Thyroid gland (tissue), 4 donors: ENCODE results near the gene PPP2R2B. TPM values are rescaled to one million over a fixed set of nuclear protein-coding genes. Genes with fewer than 3 reads are reported as not detected.

Experiments
- DNase-seq, 2 donors: peaks; one replicate each; pipeline ENCODE4 v3.0.0-alpha.2; 2019
- H3K27ac ChIP-seq, 3 donors: fragments of 200-600 bp; sonication (generic); 1 replicate in 2 of 3; 2 replicates in 1 of 3; pipeline ENCODE4 v1.5.1; 2016 to 2019; ENCODE audit warnings: mild to moderate bottlenecking in 1 of 3, moderate library complexity in 1 of 3
- H3K27me3 ChIP-seq: fragments of 200-600 bp; sonication (generic); one replicate; pipeline ENCODE4 v1.5.1; 2019
- H3K36me3 ChIP-seq, 2 donors: fragments of 200-600 bp; sonication (generic); one replicate each; pipeline ENCODE4 v1.5.1; 2016 to 2019
- H3K4me1 ChIP-seq, 2 donors: fragments of 200-600 bp; sonication (generic); one replicate each; pipeline ENCODE4 v1.5.1; 2017 to 2019
- H3K4me3 ChIP-seq, 3 donors: fragments of 200-600 bp; sonication (generic); replicated peaks in 1 of 3; 1 replicate in 2 of 3; 2 replicates in 1 of 3; pipeline ENCODE4 v1.5.1; 2016; ENCODE audit warnings: mild to moderate bottlenecking in 1 of 3
- H3K9me3 ChIP-seq: fragments of 200-600 bp; sonication (generic); one replicate; pipeline ENCODE4 v1.5.1; 2017
- POLR2A ChIP-seq, 2 donors: fragments of 450-650 bp; IDR thresholded peaks; one replicate each; pipeline ENCODE4 v1.6.1; 2017; ENCODE audit warnings: antibody characterized with exemption in 2 of 2, mild to moderate bottlenecking in 2 of 2, moderate library complexity in 1 of 2
- WGBS, 2 donors: methylation state at CpG; one replicate each; pipeline ENCODE4 v1.1.5; 2017; 5-methylcytosine and 5-hydroxymethylcytosine counted together
- intact Hi-C: fragments of 100-400 bp; cut with DNase I; formaldehyde crosslinking; loops from one replicate; pipeline ENCODE4 v1.15.1; 2023
- total RNA-seq, 4 donors: library from RNA; depleted of rRNA; stranded (reverse); fragments of >200 nt; gene quantifications; one replicate each; pipeline ENCODE4 v1.2.3, GENCODE V29; 2016
- TF ChIP-seq, protein P1 (sequence below), 6 experiments: fragments of 200-600 bp in 3 of 6; fragments of 450-650 bp in 3 of 6; sonication (generic) in 3 of 6; IDR thresholded peaks; one replicate each; pipeline ENCODE4 v1.5.1; 2016 to 2019; ENCODE audit warnings: antibody characterized with exemption in 6 of 6, mild to moderate bottlenecking in 2 of 6, inconsistent platforms in 1 of 6, moderate library complexity in 1 of 6

The PPP2R2B gene
- total RNA-seq, 4 donors from 2014 or later, result 1.1 to 5.0 (median 2.9) TPM

DNA sequence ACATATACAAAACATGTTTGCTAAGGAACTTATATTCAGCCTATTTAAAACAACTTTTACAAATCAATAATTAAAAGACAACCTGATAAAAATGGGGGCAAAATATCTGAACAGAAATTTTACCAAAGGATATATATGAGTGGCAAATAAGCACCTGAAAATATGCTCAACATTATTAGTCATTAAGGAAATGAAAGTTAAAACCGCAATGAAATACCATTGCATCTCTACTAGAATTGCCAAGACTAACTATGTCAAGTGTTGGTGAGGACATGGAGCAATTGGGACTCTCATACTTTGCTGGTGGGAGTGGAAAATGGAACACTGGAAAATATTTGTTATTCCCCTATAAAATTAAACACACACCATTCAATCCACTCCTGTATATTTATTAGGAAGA is 26.3 kb upstream of the PPP2R2B start:
- WGBS, 2 donors, result 93 to 96% methylated on average over 1 of the region's 1 CpG
- TF ChIP-seq, protein P1, sequence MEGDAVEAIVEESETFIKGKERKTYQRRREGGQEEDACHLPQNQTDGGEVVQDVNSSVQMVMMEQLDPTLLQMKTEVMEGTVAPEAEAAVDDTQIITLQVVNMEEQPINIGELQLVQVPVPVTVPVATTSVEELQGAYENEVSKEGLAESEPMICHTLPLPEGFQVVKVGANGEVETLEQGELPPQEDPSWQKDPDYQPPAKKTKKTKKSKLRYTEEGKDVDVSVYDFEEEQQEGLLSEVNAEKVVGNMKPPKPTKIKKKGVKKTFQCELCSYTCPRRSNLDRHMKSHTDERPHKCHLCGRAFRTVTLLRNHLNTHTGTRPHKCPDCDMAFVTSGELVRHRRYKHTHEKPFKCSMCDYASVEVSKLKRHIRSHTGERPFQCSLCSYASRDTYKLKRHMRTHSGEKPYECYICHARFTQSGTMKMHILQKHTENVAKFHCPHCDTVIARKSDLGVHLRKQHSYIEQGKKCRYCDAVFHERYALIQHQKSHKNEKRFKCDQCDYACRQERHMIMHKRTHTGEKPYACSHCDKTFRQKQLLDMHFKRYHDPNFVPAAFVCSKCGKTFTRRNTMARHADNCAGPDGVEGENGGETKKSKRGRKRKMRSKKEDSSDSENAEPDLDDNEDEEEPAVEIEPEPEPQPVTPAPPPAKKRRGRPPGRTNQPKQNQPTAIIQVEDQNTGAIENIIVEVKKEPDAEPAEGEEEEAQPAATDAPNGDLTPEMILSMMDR (IDR thresholded peaks at IDR 0.05), result no peak
- TF ChIP-seq POLR2A (IDR thresholded peaks at IDR 0.05), result no peak
- intact Hi-C loops, result no loop called here
- Histone ChIP-seq H3K27ac (no peak overlapping the region), H3K36me3 (no peaks in the 10 kb centered on the region), H3K4me1 (no peaks in the 10 kb centered on the region), H3K27me3 (no peaks in the 10 kb centered on the region), H3K4me3 (no peak overlapping the region), H3K9me3 (no peaks in the 10 kb centered on the region)
- no peak for DNase-seq

DNA sequence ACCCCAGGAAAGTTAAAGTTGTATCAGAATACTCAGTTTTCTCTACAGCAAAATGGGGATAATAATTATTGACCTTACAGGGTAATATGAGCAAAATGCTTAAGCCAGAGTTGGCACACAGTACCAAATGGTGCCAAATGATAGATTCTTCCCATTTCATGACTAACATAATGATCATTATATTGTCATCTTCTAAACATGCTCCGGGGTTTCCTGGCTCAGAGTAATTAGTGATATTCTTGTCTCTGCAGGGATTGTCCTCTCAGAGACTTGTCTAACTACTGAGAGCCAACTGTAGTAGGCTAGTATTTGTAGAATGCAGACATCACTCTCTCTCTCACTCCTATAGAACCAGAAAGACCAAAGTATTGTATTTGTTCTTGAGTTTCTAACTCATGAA is 25.2 kb upstream of the PPP2R2B start:
- intact Hi-C loops, result no loop called here
- Histone ChIP-seq H3K36me3 (no peaks in the 10 kb centered on the region), H3K4me1 (no peaks in the 10 kb centered on the region), H3K4me3 (no peak overlapping the region), H3K27me3 (no peaks in the 10 kb centered on the region), H3K27ac (no peak overlapping the region), H3K9me3 (no peaks in the 10 kb centered on the region)
- TF ChIP-seq POLR2A (IDR thresholded peaks at IDR 0.05), result no peak
- TF ChIP-seq, protein P1 (IDR thresholded peaks at IDR 0.05), result no peak
- no peak for DNase-seq
- 89 to 96% methylated on average over 1 of the region's 1 CpG for WGBS, 2 donors

DNA sequence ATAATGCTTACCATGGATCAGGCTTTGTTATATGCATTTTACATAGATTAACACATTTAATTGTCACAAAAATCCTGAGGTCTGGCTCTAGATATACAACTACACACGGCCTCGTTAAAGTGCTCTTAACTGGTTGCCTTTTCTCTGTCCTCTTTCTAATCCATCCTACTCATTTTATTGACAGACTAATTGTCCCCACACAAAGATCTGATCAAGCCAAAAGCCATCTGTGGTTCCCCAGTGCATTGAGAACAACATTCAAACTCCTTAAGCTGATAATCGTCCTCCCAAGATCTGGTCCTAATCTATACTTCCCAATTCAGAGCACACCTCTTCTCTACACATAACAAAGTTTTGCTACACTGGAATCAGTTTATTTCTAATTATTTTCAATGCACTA is 23.9 kb upstream of the PPP2R2B start:
- no peak overlapping the region for H3K4me3 ChIP-seq
- no peaks in the 10 kb centered on the region for H3K9me3 ChIP-seq
- no peak for TF ChIP-seq POLR2A (IDR thresholded peaks at IDR 0.05)
- TF ChIP-seq, protein P1 (IDR thresholded peaks at IDR 0.05), result no peak
- DNase-seq, result no peak
- H3K36me3 ChIP-seq, result no peaks in the 10 kb centered on the region
- 72 to 76% methylated on average over 3 of the region's 3 CpGs for WGBS, 2 donors
- no peaks in the 10 kb centered on the region for H3K4me1 ChIP-seq
- H3K27ac ChIP-seq, result no peak overlapping the region
- no peaks in the 10 kb centered on the region for H3K27me3 ChIP-seq
- intact Hi-C loops, result no loop called here

DNA sequence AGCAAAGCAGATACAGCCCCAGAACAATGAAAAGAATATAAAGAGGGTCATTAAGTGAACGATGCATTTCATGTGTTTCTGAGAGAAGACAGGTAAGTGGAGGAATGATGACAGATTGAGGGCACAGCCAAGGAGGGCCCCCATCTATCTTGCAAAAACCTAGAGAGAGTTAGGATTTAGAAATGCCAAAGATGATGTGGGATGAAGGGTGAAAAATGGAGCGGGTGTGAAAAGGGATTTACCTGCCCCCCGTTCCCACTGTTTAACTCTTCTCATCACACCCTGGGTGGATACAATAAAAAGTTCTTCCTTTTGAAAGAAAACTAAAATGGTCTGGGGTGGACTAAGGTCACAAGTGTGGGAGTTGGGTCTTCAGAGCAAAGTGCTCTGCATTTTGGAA is 18.5 kb upstream of the PPP2R2B start:
- TF ChIP-seq, protein P1 (IDR thresholded peaks at IDR 0.05), result no peak
- TF ChIP-seq POLR2A (IDR thresholded peaks at IDR 0.05), result no peak
- H3K4me1 ChIP-seq, result no peaks in the 10 kb centered on the region
- WGBS, 2 donors, result 90 to 91% methylated on average over 3 of the region's 3 CpGs
- no peak overlapping the region for H3K4me3 ChIP-seq
- intact Hi-C loops, result no loop called here
- H3K9me3 ChIP-seq, result no peaks in the 10 kb centered on the region
- H3K36me3 ChIP-seq, result no peaks in the 10 kb centered on the region
- H3K27me3 ChIP-seq, result no peaks in the 10 kb centered on the region
- no peak overlapping the region for H3K27ac ChIP-seq
- DNase-seq, result no peak

DNA sequence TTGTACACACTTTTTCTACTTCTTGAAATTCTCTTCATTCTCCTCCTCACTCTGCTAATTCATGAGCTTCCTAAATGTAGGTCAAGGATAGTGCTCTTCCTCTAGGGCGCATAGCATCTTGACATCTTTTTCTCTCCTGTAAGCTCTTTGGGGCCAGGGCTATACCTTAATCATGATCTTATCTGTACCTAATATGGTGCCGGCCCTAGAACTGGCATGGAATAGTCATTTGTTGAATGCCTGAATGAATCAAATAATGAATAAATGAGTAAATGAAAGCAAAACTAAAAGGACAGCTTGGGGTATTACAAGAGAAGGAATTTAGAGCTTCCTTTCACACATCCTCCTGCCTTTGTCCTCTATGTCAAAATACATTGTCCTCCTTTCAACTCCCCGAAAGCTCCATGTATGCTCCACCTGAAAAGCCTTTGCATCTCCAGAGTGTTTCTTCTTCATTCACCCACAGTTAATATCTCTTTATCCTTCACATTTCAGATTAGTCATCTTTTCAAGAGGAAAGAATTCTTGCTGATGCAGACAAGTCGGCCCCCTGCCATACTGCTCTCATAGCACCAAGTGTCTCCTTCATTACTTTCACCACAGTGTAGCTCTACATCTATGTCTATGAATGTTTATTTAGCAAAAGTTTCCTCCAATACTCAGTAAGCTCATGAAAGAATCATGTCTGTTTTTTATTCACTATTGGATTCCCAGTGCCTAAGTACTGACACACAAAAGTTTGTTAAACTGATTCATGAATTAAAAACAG is 16.4 kb upstream of the PPP2R2B start:
- Histone ChIP-seq H3K4me3 (no peak overlapping the region), H3K4me1 (no peaks in the 10 kb centered on the region), H3K9me3 (no peaks in the 10 kb centered on the region), H3K27me3 (no peaks in the 10 kb centered on the region), H3K36me3 (no peaks in the 10 kb centered on the region), H3K27ac (no peak overlapping the region)
- WGBS, 2 donors, result 90 to 92% methylated on average over 4 of the region's 4 CpGs
- no peak for DNase-seq
- TF ChIP-seq, protein P1 (IDR thresholded peaks at IDR 0.05), result no peak
- TF ChIP-seq POLR2A (IDR thresholded peaks at IDR 0.05), result no peak
- intact Hi-C loops, result no loop called here
